HepG2 (cell line): ENCODE results near the gene CNTROB. TPM values are rescaled to one million over a fixed set of nuclear protein-coding genes. Genes with fewer than 3 reads are reported as not detected.
A peak's percentile ranks its signal among the peaks of the same experiment; 100 is the strongest.

Experiments used
- FOXO1 ChIP-seq: sonication (generic); formaldehyde crosslinking; IDR thresholded peaks from 2 replicates; pipeline ENCODE4 v1.4.0; 2020; ENCODE audit warnings: missing genetic modification reagents
- FOXP1 ChIP-seq, 2 experiments: fragments of 450-650 bp in 1 of 2; IDR thresholded peaks; 2 replicates each; pipeline ENCODE4 v1.6.1; 2017 to 2018; ENCODE audit warnings: antibody characterized with exemption in 1 of 2
- HOXA5 ChIP-seq: sonication (generic); formaldehyde crosslinking; IDR thresholded peaks from 2 replicates; pipeline ENCODE4 v1.4.0; 2020; ENCODE audit warnings: missing genetic modification reagents
- KLF13 ChIP-seq: sonication (generic); formaldehyde crosslinking; IDR thresholded peaks from 2 replicates; pipeline ENCODE4 v1.4.0; 2020; ENCODE audit warnings: mild to moderate bottlenecking, missing genetic modification reagents
- PHF5A ChIP-seq: IDR thresholded peaks from one replicate; pipeline ENCODE4 v1.6.1; 2018; ENCODE audit warnings: low read depth, missing genetic modification reagents; ENCODE audit not compliant: unreplicated experiment
- PPARG ChIP-seq: conservative IDR thresholded peaks from 2 replicates; pipeline ENCODE4 v1.6.1; 2016; ENCODE audit warnings: missing biosample characterization, missing genetic modification reagents
- PRPF4 ChIP-seq: fragments of 200-400 bp; formaldehyde crosslinking; IDR thresholded peaks from 2 replicates; pipeline ENCODE4 v1.6.1; 2016; ENCODE audit warnings: low read length, low read depth; ENCODE audit not compliant: poor library complexity, severe bottlenecking
- RELA ChIP-seq: sonication (generic); formaldehyde crosslinking; IDR thresholded peaks from 2 replicates; pipeline ENCODE4 v1.4.0; 2020; ENCODE audit warnings: missing genetic modification reagents
- ZNF530 ChIP-seq: sonication (generic); formaldehyde crosslinking; IDR thresholded peaks from 2 replicates; pipeline ENCODE4 v1.5.0; 2020; ENCODE audit warnings: low read depth, mild to moderate bottlenecking, missing genetic modification reagents
- ZNF687 ChIP-seq: sonication (generic); formaldehyde crosslinking; IDR thresholded peaks from 2 replicates; pipeline ENCODE4 v1.5.1; 2020; ENCODE audit warnings: mild to moderate bottlenecking, missing genetic modification reagents, moderate library complexity
- polyA plus RNA-seq, 8 experiments: library from polyadenylated mRNA; depleted of rRNA in 3 of 8; stranded (reverse) in 7 of 8; unstranded in 1 of 8; fragments of >200 nt; fragmentation: Illumina TruSeq in 4 of 8; extraction: Trizol in 4 of 8; gene quantifications; 2 replicates each; pipeline versions ENCODE4 v1.2.1 to v1.2.3, GENCODE V29; 2011 to 2016; ENCODE audit warnings: low read depth in 4 of 8, missing spikeins in 1 of 8, mixed read lengths in 1 of 8; ENCODE audit not compliant: insufficient read depth in 1 of 8
- total RNA-seq, 5 experiments: library from RNA; depleted of rRNA; stranded (reverse); fragments of >200 nt; fragmentation: Illumina TruSeq; extraction: Trizol; gene quantifications; 2 replicates each; pipeline ENCODE4 v1.2.3, GENCODE V29; 2016; ENCODE audit warnings: low read depth in 1 of 5

CNTROB gene
- total and polyA plus RNA-seq, 2 of the 13 experiments (the other 11 are each of a cell fraction or from before 2014, with no cell fraction given): 21.2 to 24.1 TPM

GRCh38 chr17:7885367-7886226 is 46.4 kb upstream of the CNTROB start (continued):
- TF ChIP-seq ZNF687: peak; percentile 58; the same call in 1 of the 2 replicates
- TF ChIP-seq FOXO1: 0 out of 2 replicates have a peak, but pooled peaks have one; percentile 8
- TF ChIP-seq PPARG (CRISPR knock-in tag): no peak
- TF ChIP-seq HOXA5 (CRISPR knock-in tag): no peak
- TF ChIP-seq RELA (CRISPR knock-in tag): no peak
- TF ChIP-seq ZNF530 (CRISPR knock-in tag): 0 out of 2 replicates have a peak, but pooled peaks have one; percentile 45
- no peak for TF ChIP-seq PHF5A (CRISPR knock-in tag)
- TF ChIP-seq FOXP1 (IDR thresholded peaks at IDR 0.05): no peak
- no peak for TF ChIP-seq FOXP1 (CRISPR knock-in tag; IDR thresholded peaks at IDR 0.05)
- peak; percentile 87 for TF ChIP-seq PRPF4
- TF ChIP-seq KLF13 (CRISPR knock-in tag): no peak
